GM06990 (cell line): ENCODE data around the gene HIVEP3.

Experiments
- DNase-seq: peaks from one replicate; pipeline ENCODE4 v3.0.0-alpha.2; 2011; ENCODE audit not compliant: insufficient read length; ENCODE audit errors: extremely low read depth
- H3K27me3 ChIP-seq: replicated peaks from 2 replicates; pipeline ENCODE4 v1.6.0; 2011; ENCODE audit warnings: low read length; ENCODE audit not compliant: control insufficient read depth, insufficient read depth
- H3K36me3 ChIP-seq: 2 replicates; pipeline ENCODE4 v1.5.1; 2011; ENCODE audit warnings: low read length; ENCODE audit not compliant: control insufficient read depth, insufficient read depth
- H3K4me3 ChIP-seq: replicated peaks from 2 replicates; pipeline ENCODE4 v1.5.1; 2011; ENCODE audit warnings: low read depth, mild to moderate bottlenecking, control low read depth, low read length
- TF ChIP-seq, protein P1 (sequence below): IDR thresholded peaks from 2 replicates; pipeline ENCODE4 v1.5.1; 2011; ENCODE audit warnings: low read length, control low read depth, mild to moderate bottlenecking, inconsistent platforms; ENCODE audit not compliant: insufficient read depth, poor library complexity, severe bottlenecking

HIVEP3 gene

DNA sequence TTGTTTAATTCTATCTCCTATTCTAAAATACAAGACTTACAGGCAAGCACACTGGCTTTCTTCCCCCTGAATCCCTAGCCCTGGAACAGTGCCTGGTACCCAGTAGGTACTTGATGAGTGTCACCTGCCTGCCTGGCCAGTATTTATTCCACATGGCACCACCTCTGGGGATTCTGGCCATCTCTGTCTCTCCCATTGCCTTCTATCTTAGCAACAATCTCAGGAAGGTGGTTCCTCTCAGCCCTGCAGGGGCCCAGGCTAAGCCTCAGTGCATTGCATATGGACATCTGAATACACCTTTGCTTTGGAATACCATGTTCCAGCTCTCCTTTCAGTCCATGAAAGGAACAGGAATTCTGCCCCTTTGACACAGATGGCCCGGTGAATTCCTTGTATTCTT lies 81.0 kb downstream of the HIVEP3 start:
- TF ChIP-seq, protein P1, sequence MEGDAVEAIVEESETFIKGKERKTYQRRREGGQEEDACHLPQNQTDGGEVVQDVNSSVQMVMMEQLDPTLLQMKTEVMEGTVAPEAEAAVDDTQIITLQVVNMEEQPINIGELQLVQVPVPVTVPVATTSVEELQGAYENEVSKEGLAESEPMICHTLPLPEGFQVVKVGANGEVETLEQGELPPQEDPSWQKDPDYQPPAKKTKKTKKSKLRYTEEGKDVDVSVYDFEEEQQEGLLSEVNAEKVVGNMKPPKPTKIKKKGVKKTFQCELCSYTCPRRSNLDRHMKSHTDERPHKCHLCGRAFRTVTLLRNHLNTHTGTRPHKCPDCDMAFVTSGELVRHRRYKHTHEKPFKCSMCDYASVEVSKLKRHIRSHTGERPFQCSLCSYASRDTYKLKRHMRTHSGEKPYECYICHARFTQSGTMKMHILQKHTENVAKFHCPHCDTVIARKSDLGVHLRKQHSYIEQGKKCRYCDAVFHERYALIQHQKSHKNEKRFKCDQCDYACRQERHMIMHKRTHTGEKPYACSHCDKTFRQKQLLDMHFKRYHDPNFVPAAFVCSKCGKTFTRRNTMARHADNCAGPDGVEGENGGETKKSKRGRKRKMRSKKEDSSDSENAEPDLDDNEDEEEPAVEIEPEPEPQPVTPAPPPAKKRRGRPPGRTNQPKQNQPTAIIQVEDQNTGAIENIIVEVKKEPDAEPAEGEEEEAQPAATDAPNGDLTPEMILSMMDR: no peak
- H3K36me3 ChIP-seq: no peaks in the 10 kb centered on the region
- 0 out of 2 replicates have a peak, but pooled peaks cover 2% of the 10 kb centered on the region for H3K27me3 ChIP-seq
- no peak overlapping the region for H3K4me3 ChIP-seq
- DNase-seq: no peak

DNA sequence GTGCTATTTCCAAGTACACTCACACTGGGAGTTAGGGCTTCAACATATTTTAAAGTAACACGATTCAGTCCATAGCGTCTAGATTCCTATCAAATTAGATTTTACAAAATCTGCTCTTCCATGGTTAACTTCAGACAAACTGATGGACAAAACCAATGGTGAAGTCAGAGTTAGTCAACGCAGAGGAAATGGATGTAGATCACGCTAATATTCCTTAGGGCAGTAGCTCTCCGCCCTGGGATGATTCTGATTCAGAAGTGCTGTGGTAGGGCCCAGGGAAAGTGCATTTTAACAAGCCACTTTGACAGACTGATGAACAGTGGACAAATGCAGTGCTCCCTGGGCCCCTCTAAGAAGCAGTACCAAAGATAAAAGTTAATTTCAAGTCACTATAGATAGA lies 83.2 kb downstream of the HIVEP3 start:
- TF ChIP-seq, protein P1: no peak

DNA sequence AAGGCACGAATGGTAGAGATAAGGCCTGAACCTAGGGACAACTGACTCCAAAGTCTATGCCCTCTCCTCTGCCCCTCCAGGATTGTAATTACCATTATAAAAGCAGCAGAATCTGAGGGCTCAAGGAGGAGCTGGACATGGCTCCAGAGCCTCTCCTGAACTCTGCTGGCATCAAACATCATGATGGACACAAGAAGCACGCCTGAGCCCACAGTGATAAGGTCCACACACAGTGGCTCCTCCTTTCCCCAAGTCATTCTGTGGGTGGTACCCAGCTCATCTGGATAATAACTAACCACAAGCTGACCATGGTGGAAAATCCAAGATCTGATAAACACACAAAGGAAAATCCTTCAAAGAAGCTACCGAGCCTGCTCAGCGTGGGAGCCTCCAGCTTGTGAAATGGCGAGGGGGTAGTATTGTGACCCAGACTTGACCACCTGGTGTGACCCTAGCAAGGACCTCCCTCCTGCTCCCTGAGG lies 85.2 kb downstream of the HIVEP3 start:
- H3K4me3 ChIP-seq: no peak overlapping the region
- H3K36me3 ChIP-seq: no peaks in the 10 kb centered on the region
- H3K27me3 ChIP-seq: 0 out of 2 replicates have a peak, but pooled peaks cover 2% of the 10 kb centered on the region
- DNase-seq: no peak
- TF ChIP-seq, protein P1: no peak

More for the DNA sequence above, 83.2 kb downstream of the HIVEP3 start:
- H3K27me3 ChIP-seq: 0 out of 2 replicates have a peak, but pooled peaks cover 2% of the 10 kb centered on the region
- H3K36me3 ChIP-seq: no peaks in the 10 kb centered on the region
- no peak overlapping the region for H3K4me3 ChIP-seq
- DNase-seq: no peak

DNA sequence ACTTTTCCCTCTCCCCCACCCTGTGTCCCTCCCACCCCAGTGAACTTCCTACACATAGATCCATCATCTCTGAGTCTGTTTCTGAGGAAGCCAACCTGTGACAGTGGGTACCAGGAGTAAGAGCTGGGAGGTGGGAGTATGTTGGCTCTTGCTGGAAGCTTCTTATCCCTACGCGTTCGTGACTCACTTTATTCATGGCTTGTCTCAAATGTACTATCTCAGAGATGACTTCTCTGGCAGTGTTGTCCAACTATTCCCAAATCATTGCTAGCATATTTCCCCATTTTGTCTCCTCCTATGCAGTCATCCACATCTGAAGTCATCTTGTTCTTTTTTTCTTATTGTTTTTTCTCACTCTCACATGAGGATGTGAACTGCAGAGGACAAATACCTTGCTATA lies 88.0 kb downstream of the HIVEP3 start:
- Histone ChIP-seq H3K27me3 (no peaks in the 10 kb centered on the region), H3K4me3 (no peak overlapping the region), H3K36me3 (no peaks in the 10 kb centered on the region)
- TF ChIP-seq, protein P1: no peak
- no peak for DNase-seq

DNA sequence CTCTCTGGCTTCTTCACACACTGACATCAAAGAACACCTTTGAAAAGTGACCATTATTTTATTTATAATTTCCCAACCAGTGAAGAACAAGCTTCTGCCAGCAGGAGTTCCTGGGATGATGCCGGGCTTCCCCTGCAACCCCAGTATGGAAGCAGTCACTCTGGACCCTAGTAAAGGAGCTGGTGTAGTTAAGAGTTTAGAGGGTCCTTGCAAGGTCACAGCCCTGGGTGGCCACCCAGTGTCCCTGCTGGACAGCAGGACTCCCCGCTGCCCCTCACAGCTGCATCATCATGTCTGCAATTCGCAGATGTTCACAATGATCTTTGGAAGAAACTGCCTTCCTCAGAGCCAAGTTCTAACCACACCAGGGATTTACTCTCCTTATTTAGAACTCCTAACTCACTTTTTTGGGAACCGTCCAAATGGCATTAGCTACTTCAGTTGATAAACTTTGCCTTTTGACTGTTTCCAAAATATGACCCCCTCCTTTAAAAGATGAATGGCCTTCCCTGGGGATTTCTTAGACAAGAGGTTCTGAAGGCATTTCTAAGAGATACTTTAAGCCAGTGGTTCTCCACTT lies 90.6 kb downstream of the HIVEP3 start:
- DNase-seq: no peak
- Histone ChIP-seq H3K4me3 (no peak overlapping the region), H3K36me3 (no peaks in the 10 kb centered on the region), H3K27me3 (no peaks in the 10 kb centered on the region)
- TF ChIP-seq, protein P1: no peak

DNA sequence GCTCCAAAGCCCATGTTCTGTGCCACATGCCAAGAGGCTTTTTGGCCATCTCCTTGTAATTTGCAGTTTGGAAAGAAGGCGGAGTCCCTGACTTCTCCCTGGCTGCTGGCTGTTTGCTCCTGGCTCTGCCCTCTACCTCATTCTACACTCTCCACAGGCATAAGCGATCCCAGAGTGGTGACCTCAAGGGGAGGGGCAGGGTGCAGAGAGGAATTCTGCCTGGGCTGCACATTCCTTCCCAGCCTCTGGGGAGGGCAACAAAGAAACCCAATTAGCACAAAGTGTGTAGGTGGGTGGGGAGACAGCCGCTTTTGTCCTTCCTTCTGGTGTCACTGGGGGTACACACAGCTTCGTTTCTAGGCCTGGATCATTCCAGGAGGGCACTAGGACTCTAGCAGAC lies 95.3 kb downstream of the HIVEP3 start:
- Histone ChIP-seq H3K4me3 (no peak overlapping the region), H3K36me3 (no peaks in the 10 kb centered on the region), H3K27me3 (no peaks in the 10 kb centered on the region)
- TF ChIP-seq, protein P1: no peak
- no peak for DNase-seq
